Stimulated activated CD4-positive, alpha-beta T cell treated with anti-CD3 and anti-CD28 coated beads, Interleukin-1b, Interleukin-23, amount 100 ng/mL, for 24 hours (primary cell): ENCODE data around the gene MIF.
"Not testable (repeated sequence)": the region's sequence is repeated elsewhere in the genome, so short reads cannot be mapped to it uniquely, and the experiment has no call there.

Experiments used
- DNase-seq, 4 experiments: peaks; one replicate each; pipeline ENCODE4 v3.0.0-alpha.2; 2020; ENCODE audit warnings: low read depth in 4 of 4, low spot score in 1 of 4

The MIF gene

GRCh38 chr22:23900227-23900626, 6.0 kb downstream of the MIF start:
- not testable (repeated sequence) for DNase-seq

GRCh38 chr22:23901600-23901999, 7.4 kb downstream of the MIF start:
- DNase-seq = no peak

- no peak for DNase-seq
These were observed 9.3 kb downstream of the MIF start for GRCh38 chr22:23903328-23903971.

- no peak for DNase-seq
These were observed 10.5 kb downstream of the MIF start for GRCh38 chr22:23904573-23905254.

GRCh38 chr22:23906641-23907040, 12.5 kb downstream of the MIF start:
- no peak for DNase-seq

- DNase-seq = not testable (repeated sequence)
These were observed 13.2 kb downstream of the MIF start for GRCh38 chr22:23907423-23907822.

- no peak for DNase-seq
These were observed 14.5 kb downstream of the MIF start for GRCh38 chr22:23908587-23909205.

GRCh38 chr22:23909296-23909898, 15.2 kb downstream of the MIF start:
- no peak for DNase-seq

- DNase-seq = no peak
These were observed 16.5 kb downstream of the MIF start for GRCh38 chr22:23910496-23911190.

- DNase-seq = no peak
These were observed 17.3 kb downstream of the MIF start for GRCh38 chr22:23911318-23911980.

GRCh38 chr22:23912293-23912903, 18.2 kb downstream of the MIF start:
- DNase-seq = no peak

- DNase-seq = no peak
These were observed 19.1 kb downstream of the MIF start for GRCh38 chr22:23913306-23913660.

- DNase-seq = peak; percentile 98 to 100 (median 100)
These were observed 19.6 kb downstream of the MIF start for GRCh38 chr22:23913661-23914353.

GRCh38 chr22:23915290-23915689, 21.1 kb downstream of the MIF start:
- DNase-seq = no peak

GRCh38 chr22:23920267-23920611, 26.1 kb downstream of the MIF start:
- DNase-seq = not testable (repeated sequence)

- DNase-seq = not testable (repeated sequence)
These were observed 27.5 kb downstream of the MIF start for GRCh38 chr22:23921586-23922201.

- no peak for DNase-seq
These were observed 28.7 kb downstream of the MIF start for GRCh38 chr22:23922921-23923320.

- no peak for DNase-seq
These were observed 30.9 kb downstream of the MIF start for GRCh38 chr22:23925020-23925606.

GRCh38 chr22:23926561-23926960, 32.4 kb downstream of the MIF start:
- no peak for DNase-seq
